Keratinocyte (primary cell): ENCODE measurements around the gene PPIG. TPM values are rescaled to one million over a fixed set of nuclear protein-coding genes. Genes with fewer than 3 reads are reported as not detected.

ENCODE experiments used
- DNase-seq: peaks from one replicate; pipeline ENCODE4 v3.0.0-alpha.2; 2011; ENCODE audit warnings: low read depth, missing footprints, low spot score
- FAIRE-seq: peaks from 2 replicates; lab custom pipeline; 2011; peaks lifted over from hg19 to GRCh38; lab: Jason Lieb, UNC
- H2AFZ ChIP-seq: 2 replicates; pipeline ENCODE4 v1.6.0; 2012; ENCODE audit warnings: low read length, control low read depth, inconsistent platforms; ENCODE audit not compliant: control insufficient read depth
- H3K27ac ChIP-seq: 2 replicates; pipeline ENCODE4 v1.5.1; 2011; ENCODE audit warnings: low read length; ENCODE audit not compliant: control insufficient read depth, insufficient read depth
- H3K27me3 ChIP-seq: 3 replicates; pipeline ENCODE4 v1.6.0; 2011; ENCODE audit warnings: low read length; ENCODE audit not compliant: control insufficient read depth, insufficient read depth; ENCODE audit errors: extremely low read depth
- H3K36me3 ChIP-seq, 2 experiments: 2 replicates in 1 of 2; 3 replicates in 1 of 2; pipeline ENCODE4 v1.5.1; 2011; ENCODE audit warnings: low read length in 2 of 2, mild to moderate bottlenecking in 1 of 2; ENCODE audit not compliant: control insufficient read depth in 2 of 2, insufficient read depth in 2 of 2; ENCODE audit errors: extremely low read depth in 1 of 2
- H3K4me1 ChIP-seq: 3 replicates; pipeline ENCODE4 v1.5.1; 2011; ENCODE audit warnings: low read length; ENCODE audit not compliant: control insufficient read depth, insufficient read depth; ENCODE audit errors: extremely low read depth
- H3K4me2 ChIP-seq: 3 replicates; pipeline ENCODE4 v1.6.0; 2011; ENCODE audit warnings: low read depth, low read length; ENCODE audit not compliant: control insufficient read depth, insufficient read depth; ENCODE audit errors: extremely low read depth
- H3K4me3 ChIP-seq, 3 experiments: fragments of 200-600 bp in 1 of 3; sonication (generic) in 1 of 3; 2 replicates in 2 of 3; 3 replicates in 1 of 3; pipeline ENCODE4 v1.5.1; 2011 to 2016; ENCODE audit warnings: low read length in 3 of 3, mild to moderate bottlenecking in 3 of 3, control low read depth in 2 of 3, inconsistent platforms in 1 of 3, low read depth in 1 of 3, mixed read lengths in 1 of 3, mixed run types in 1 of 3, moderate library complexity in 1 of 3; ENCODE audit not compliant: control insufficient read depth in 2 of 3, insufficient read depth in 2 of 3; ENCODE audit errors: extremely low read depth in 1 of 3
- H3K79me2 ChIP-seq: 2 replicates; pipeline ENCODE4 v1.6.0; 2012; ENCODE audit warnings: low read length; ENCODE audit not compliant: control insufficient read depth, insufficient read depth
- H3K9ac ChIP-seq: 3 replicates; pipeline ENCODE4 v1.6.0; 2011; ENCODE audit warnings: low read length; ENCODE audit not compliant: control insufficient read depth, insufficient read depth; ENCODE audit errors: extremely low read depth
- H3K9me1 ChIP-seq: 3 replicates; pipeline ENCODE4 v1.6.0; 2011; ENCODE audit warnings: low read length; ENCODE audit not compliant: control insufficient read depth, insufficient read depth; ENCODE audit errors: extremely low read depth
- H3K9me3 ChIP-seq: 2 replicates; pipeline ENCODE4 v1.5.1; 2012; ENCODE audit warnings: low read depth, low read length; ENCODE audit not compliant: control insufficient read depth
- H4K20me1 ChIP-seq: 3 replicates; pipeline ENCODE4 v1.6.0; 2011; ENCODE audit warnings: low read length; ENCODE audit not compliant: control insufficient read depth, insufficient read depth; ENCODE audit errors: extremely low read depth
- CTCF ChIP-seq, 3 experiments: IDR thresholded peaks in 1 of 3; conservative IDR thresholded peaks in 1 of 3; optimal IDR thresholded peaks in 1 of 3; 2 replicates in 2 of 3; 3 replicates in 1 of 3; pipeline versions ENCODE3 to v1.5.1; 2011; ENCODE audit warnings: low read length in 3 of 3, mild to moderate bottlenecking in 3 of 3, moderate library complexity in 2 of 3, control low read depth in 1 of 3, inconsistent platforms in 1 of 3; ENCODE audit not compliant: insufficient read depth in 2 of 3; ENCODE audit errors: extremely low read depth in 1 of 3
- EZH2 ChIP-seq: IDR thresholded peaks from one replicate; pipeline ENCODE4 v1.6.1; 2012; ENCODE audit warnings: inconsistent platforms, mild to moderate bottlenecking, low read length, moderate library complexity
- dilution Hi-C: fragments of 300-500 bp; cut with MboI; formaldehyde crosslinking; loops from one replicate; pipeline ENCODE4 v1.7.0; 2020; ENCODE audit warnings: low sequenced_read_pairs; ENCODE audit not compliant: extremely low pct_ligation_motif_present
- polyA plus RNA-seq, 5 experiments: library from polyadenylated mRNA; depleted of rRNA in 3 of 5; stranded (reverse) in 3 of 5; stranded (forward) in 1 of 5; unstranded in 1 of 5; fragments of >200 nt; gene quantifications; 1 replicate in 1 of 5; 2 replicates in 3 of 5; 3 replicates in 1 of 5; pipeline versions ENCODE4 v1.2.1 to v1.2.3, GENCODE V29; 2011 to 2012; ENCODE audit warnings: missing spikeins in 2 of 5, low read depth in 1 of 5, low replicate concordance in 1 of 5

The PPIG gene
- polyA plus RNA-seq, 1 donor (not counting 4 experiments of a cell fraction or from before 2014, with no cell fraction given) = 37.4 TPM

GRCh38 chr2:169663247-169663646 lies 79.1 kb downstream of the PPIG start:
- Histone ChIP-seq H3K79me2 (no peaks in the 10 kb centered on the region), H3K4me1 (no peaks in the 10 kb centered on the region), H3K4me2 (no peak overlapping the region), H3K4me3 (no peak overlapping the region), H4K20me1 (no peaks in the 10 kb centered on the region), H2AFZ (no peak overlapping the region), H3K9me3 (no peaks in the 10 kb centered on the region), H3K27ac (no peak overlapping the region), H3K9ac (no peak overlapping the region), H3K36me3 (no peaks in the 10 kb centered on the region), H3K9me1 (no peaks in the 10 kb centered on the region), H3K27me3 (peaks cover 3% of the 10 kb centered on the region)
- FAIRE-seq = no peak
- TF ChIP-seq CTCF (optimal IDR thresholded peaks at IDR 0.05 in 1 of 3, IDR thresholded peaks at IDR 0.05 in 1 of 3, conservative IDR thresholded peaks at IDR 0.05 in 1 of 3; ENCODE audit: extremely low read depth in 1 of 3, insufficient read depth in 2 of 3, low read length in 3 of 3) (no peak), EZH2 (no peak)
- no peak for DNase-seq
- dilution Hi-C loops = no loop called here

GRCh38 chr2:169664600-169664977 lies 80.4 kb downstream of the PPIG start:
- no peak for FAIRE-seq
- H3K4me1 ChIP-seq = no peaks in the 10 kb centered on the region
- no peak overlapping the region for H3K4me3 ChIP-seq
- H3K9ac ChIP-seq = no peak overlapping the region
- no peak overlapping the region for H3K4me2 ChIP-seq
- H3K27me3 ChIP-seq = peaks cover 3% of the 10 kb centered on the region
- no peak for TF ChIP-seq CTCF (optimal IDR thresholded peaks at IDR 0.05 in 1 of 3, IDR thresholded peaks at IDR 0.05 in 1 of 3, conservative IDR thresholded peaks at IDR 0.05 in 1 of 3; ENCODE audit: extremely low read depth in 1 of 3, insufficient read depth in 2 of 3, low read length in 3 of 3)
- no peak for DNase-seq
- no peaks in the 10 kb centered on the region for H3K79me2 ChIP-seq
- H3K9me3 ChIP-seq = no peaks in the 10 kb centered on the region
- H3K27ac ChIP-seq = no peak overlapping the region
- no peaks in the 10 kb centered on the region for H4K20me1 ChIP-seq
- dilution Hi-C loops = no loop called here
- H3K9me1 ChIP-seq = no peaks in the 10 kb centered on the region
- H2AFZ ChIP-seq = no peak overlapping the region
- no peaks in the 10 kb centered on the region for H3K36me3 ChIP-seq
